Measurements from ENCODE around the gene DNAH14. TPM values are rescaled to one million over a fixed set of nuclear protein-coding genes. Genes with fewer than 3 reads are reported as not detected.

Gene DNAH14
- total and polyA plus RNA-seq, 2 of the 13 experiments (the other 11 are each of a cell fraction or from before 2014, with no cell fraction given): 4.5 to 27.5 TPM

- TF ChIP-seq ZNF33A (CRISPR knock-in tag; IDR thresholded peaks at IDR 0.05; ENCODE audit: borderline replicate concordance): no peak
- TF ChIP-seq, protein P1, sequence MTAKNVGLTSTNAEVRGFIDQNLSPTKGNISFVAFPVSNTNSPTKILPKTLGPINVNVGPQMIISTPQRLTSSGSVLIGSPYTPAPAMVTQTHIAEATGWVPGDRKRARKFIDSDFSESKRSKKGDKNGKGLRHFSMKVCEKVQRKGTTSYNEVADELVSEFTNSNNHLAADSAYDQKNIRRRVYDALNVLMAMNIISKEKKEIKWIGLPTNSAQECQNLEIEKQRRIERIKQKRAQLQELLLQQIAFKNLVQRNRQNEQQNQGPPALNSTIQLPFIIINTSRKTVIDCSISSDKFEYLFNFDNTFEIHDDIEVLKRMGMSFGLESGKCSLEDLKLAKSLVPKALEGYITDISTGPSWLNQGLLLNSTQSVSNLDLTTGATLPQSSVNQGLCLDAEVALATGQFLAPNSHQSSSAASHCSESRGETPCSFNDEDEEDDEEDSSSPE (CRISPR knock-in tag; IDR thresholded peaks at IDR 0.05): no peak
- TF ChIP-seq, protein P2, sequence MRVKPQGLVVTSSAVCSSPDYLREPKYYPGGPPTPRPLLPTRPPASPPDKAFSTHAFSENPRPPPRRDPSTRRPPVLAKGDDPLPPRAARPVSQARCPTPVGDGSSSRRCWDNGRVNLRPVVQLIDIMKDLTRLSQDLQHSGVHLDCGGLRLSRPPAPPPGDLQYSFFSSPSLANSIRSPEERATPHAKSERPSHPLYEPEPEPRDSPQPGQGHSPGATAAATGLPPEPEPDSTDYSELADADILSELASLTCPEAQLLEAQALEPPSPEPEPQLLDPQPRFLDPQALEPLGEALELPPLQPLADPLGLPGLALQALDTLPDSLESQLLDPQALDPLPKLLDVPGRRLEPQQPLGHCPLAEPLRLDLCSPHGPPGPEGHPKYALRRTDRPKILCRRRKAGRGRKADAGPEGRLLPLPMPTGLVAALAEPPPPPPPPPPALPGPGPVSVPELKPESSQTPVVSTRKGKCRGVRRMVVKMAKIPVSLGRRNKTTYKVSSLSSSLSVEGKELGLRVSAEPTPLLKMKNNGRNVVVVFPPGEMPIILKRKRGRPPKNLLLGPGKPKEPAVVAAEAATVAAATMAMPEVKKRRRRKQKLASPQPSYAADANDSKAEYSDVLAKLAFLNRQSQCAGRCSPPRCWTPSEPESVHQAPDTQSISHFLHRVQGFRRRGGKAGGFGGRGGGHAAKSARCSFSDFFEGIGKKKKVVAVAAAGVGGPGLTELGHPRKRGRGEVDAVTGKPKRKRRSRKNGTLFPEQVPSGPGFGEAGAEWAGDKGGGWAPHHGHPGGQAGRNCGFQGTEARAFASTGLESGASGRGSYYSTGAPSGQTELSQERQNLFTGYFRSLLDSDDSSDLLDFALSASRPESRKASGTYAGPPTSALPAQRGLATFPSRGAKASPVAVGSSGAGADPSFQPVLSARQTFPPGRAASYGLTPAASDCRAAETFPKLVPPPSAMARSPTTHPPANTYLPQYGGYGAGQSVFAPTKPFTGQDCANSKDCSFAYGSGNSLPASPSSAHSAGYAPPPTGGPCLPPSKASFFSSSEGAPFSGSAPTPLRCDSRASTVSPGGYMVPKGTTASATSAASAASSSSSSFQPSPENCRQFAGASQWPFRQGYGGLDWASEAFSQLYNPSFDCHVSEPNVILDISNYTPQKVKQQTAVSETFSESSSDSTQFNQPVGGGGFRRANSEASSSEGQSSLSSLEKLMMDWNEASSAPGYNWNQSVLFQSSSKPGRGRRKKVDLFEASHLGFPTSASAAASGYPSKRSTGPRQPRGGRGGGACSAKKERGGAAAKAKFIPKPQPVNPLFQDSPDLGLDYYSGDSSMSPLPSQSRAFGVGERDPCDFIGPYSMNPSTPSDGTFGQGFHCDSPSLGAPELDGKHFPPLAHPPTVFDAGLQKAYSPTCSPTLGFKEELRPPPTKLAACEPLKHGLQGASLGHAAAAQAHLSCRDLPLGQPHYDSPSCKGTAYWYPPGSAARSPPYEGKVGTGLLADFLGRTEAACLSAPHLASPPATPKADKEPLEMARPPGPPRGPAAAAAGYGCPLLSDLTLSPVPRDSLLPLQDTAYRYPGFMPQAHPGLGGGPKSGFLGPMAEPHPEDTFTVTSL (CRISPR knock-in tag; IDR thresholded peaks at IDR 0.05; ENCODE audit: borderline replicate concordance): no peak
- intact Hi-C loops (cut with micrococcal nuclease; ENCODE audit: unreplicated experiment): no loop called here
- ATAC-seq (no peak), DNase-seq (ENCODE audit: low spot score) (no peak), FAIRE-seq (no peak)
- Histone ChIP-seq H3K79me2 (ENCODE audit: insufficient read depth, low read length) (no peaks in the 10 kb centered on the region), H3K4me1 (ENCODE audit: insufficient read depth, low read length) (0 out of 2 replicates have a peak, but pooled peaks cover 8% of the 10 kb centered on the region), H3K4me2 (ENCODE audit: low read depth, low read length) (no peak overlapping the region), H3K4me3 (replicated peaks in 1 of 3; ENCODE audit: insufficient read depth in 1 of 3, low read depth in 2 of 3, low read length in 3 of 3) (no peak overlapping the region), H4K20me1 (ENCODE audit: insufficient read depth, low read length) (no peaks in the 10 kb centered on the region), H3K27ac (ENCODE audit: extremely low read length, insufficient read depth, low read length) (no peak overlapping the region), H3K36me3 (replicated peaks in 1 of 2; ENCODE audit: control insufficient read depth in 1 of 2, insufficient read depth in 2 of 2, low read length in 2 of 2) (no peaks in the 10 kb centered on the region), H2AFZ (ENCODE audit: low read length) (no peak overlapping the region), H3K9ac (ENCODE audit: insufficient read depth, low read depth, low read length) (no peak overlapping the region), H3K9me3 (ENCODE audit: low read length) (no peaks in the 10 kb centered on the region), H3K27me3 (ENCODE audit: control insufficient read depth in 1 of 2, insufficient read depth in 2 of 2, low read length in 2 of 2) (no peaks in the 10 kb centered on the region)
- 20% methylated on average over 4 of the region's 4 CpGs for WGBS (ENCODE audit: low lambda C conversion rate)
- CTCF ChIA-PET (ENCODE audit: low intra/inter-chr PET ratio, low total read pairs): no interaction called here
- POLR2A ChIA-PET: no interaction called here
- BruUV-seq (replicated peaks): no TSS peak
- in situ Hi-C loops (cut with HindIII; ENCODE audit: extremely low pct_ligation_motif_present, low pct_unique_long_range_greater_than_20kb): loop anchor here (10.0 kb wide), 2 partner anchors 279 to 409 kb away; no protein-coding TSS in a partner anchor
These were observed 5.7 kb upstream of the DNAH14 start for GRCh38 chr1:224923726-224924125.
